GM21360 (cell line): Measurements from ENCODE around the gene BMAL2.

Experiments used
- ATAC-seq: cut with Tn5 transposase; IDR thresholded peaks from one replicate; pipeline ENCODE4 v1.9.1; 2021; ENCODE audit warnings: mild to moderate bottlenecking, moderate library complexity; ENCODE audit not compliant: unreplicated experiment

Gene BMAL2

GRCh38 chr12:27319409-27319808 is 13.2 kb upstream of the BMAL2 start:
- ATAC-seq = no peak

- no peak for ATAC-seq
Observed at GRCh38 chr12:27319848-27320247, 12.8 kb upstream of the BMAL2 start.

- no peak for ATAC-seq
Observed at GRCh38 chr12:27324530-27324929, 8.1 kb upstream of the BMAL2 start.

GRCh38 chr12:27330846-27331245 is 1.8 kb upstream of the BMAL2 start:
- no peak for ATAC-seq

GRCh38 chr12:27331291-27331926 is 1.2 kb upstream of the BMAL2 start:
- peak; percentile 32 for ATAC-seq

- no peak for ATAC-seq
Observed at GRCh38 chr12:27331927-27332324, 710 bp upstream of the BMAL2 start.

- ATAC-seq = peak; percentile 1
Observed at GRCh38 chr12:27332407-27332713, 276 bp upstream of the BMAL2 start.

- peak; percentile 15 for ATAC-seq
Observed at GRCh38 chr12:27333403-27334009, 870 bp downstream of the BMAL2 start.

- no peak for ATAC-seq
Observed at GRCh38 chr12:27334042-27334720, 1.5 kb downstream of the BMAL2 start.

GRCh38 chr12:27334721-27335082 is 2.1 kb downstream of the BMAL2 start:
- ATAC-seq = no peak

- ATAC-seq = no peak
Observed at GRCh38 chr12:27335364-27336281, 3.0 kb downstream of the BMAL2 start.

GRCh38 chr12:27336282-27336653 is 3.6 kb downstream of the BMAL2 start:
- ATAC-seq = no peak

GRCh38 chr12:27337376-27337775 is 4.7 kb downstream of the BMAL2 start:
- no peak for ATAC-seq

GRCh38 chr12:27338473-27338872 is 5.8 kb downstream of the BMAL2 start:
- ATAC-seq = no peak

GRCh38 chr12:27340971-27341370 is 8.3 kb downstream of the BMAL2 start:
- ATAC-seq = no peak

- ATAC-seq = no peak
Observed at GRCh38 chr12:27342536-27342935, 9.9 kb downstream of the BMAL2 start.

- ATAC-seq = no peak
Observed at GRCh38 chr12:27343255-27344000, 10.8 kb downstream of the BMAL2 start.

GRCh38 chr12:27344246-27344645 is 11.6 kb downstream of the BMAL2 start:
- no peak for ATAC-seq

- no peak for ATAC-seq
Observed at GRCh38 chr12:27344760-27345159, 12.1 kb downstream of the BMAL2 start.

- no peak for ATAC-seq
Observed at GRCh38 chr12:27345376-27345775, 12.7 kb downstream of the BMAL2 start.

- no peak for ATAC-seq
Observed at GRCh38 chr12:27347779-27348178, 15.1 kb downstream of the BMAL2 start.
